Skeletal muscle satellite cell (primary cell): ENCODE measurements around the gene B3GNT7. TPM values are rescaled to one million over a fixed set of nuclear protein-coding genes. Genes with fewer than 3 reads are reported as not detected.
"Not testable (repeated sequence)": the region's sequence is repeated elsewhere in the genome, so short reads cannot be mapped to it uniquely, and the experiment has no call there.

Source experiments
- H3K27me3 ChIP-seq: 2 replicates; pipeline ENCODE4 v1.7.0; 2013; ENCODE audit warnings: low read length; ENCODE audit not compliant: control insufficient read depth, insufficient read depth
- H3K36me3 ChIP-seq: 2 replicates; pipeline ENCODE4 v1.7.0; 2013; ENCODE audit warnings: mild to moderate bottlenecking, control low read depth, low read length; ENCODE audit not compliant: insufficient read depth
- H3K4me1 ChIP-seq: 2 replicates; pipeline ENCODE4 v1.7.0; 2013; ENCODE audit warnings: low read length; ENCODE audit not compliant: control insufficient read depth, insufficient read depth
- H3K4me2 ChIP-seq: 2 replicates; pipeline ENCODE4 v1.7.0; 2013; ENCODE audit warnings: mild to moderate bottlenecking, low read length
- H3K4me3 ChIP-seq: 2 replicates; pipeline ENCODE4 v1.7.0; 2013; ENCODE audit warnings: low read length
- H3K9ac ChIP-seq: 2 replicates; pipeline ENCODE4 v1.7.0; 2013; ENCODE audit warnings: mild to moderate bottlenecking, low read depth, low read length, moderate library complexity
- H3K9me3 ChIP-seq: replicated peaks from 2 replicates; pipeline ENCODE4 v1.7.0; 2013; ENCODE audit warnings: mild to moderate bottlenecking, control low read depth, low read length
- total RNA-seq: library from RNA; depleted of rRNA; stranded (reverse); fragments of >200 nt; gene quantifications from 2 replicates; pipeline ENCODE4 v1.2.3, GENCODE V29; 2012; rRNA removed

Gene B3GNT7, protein sequence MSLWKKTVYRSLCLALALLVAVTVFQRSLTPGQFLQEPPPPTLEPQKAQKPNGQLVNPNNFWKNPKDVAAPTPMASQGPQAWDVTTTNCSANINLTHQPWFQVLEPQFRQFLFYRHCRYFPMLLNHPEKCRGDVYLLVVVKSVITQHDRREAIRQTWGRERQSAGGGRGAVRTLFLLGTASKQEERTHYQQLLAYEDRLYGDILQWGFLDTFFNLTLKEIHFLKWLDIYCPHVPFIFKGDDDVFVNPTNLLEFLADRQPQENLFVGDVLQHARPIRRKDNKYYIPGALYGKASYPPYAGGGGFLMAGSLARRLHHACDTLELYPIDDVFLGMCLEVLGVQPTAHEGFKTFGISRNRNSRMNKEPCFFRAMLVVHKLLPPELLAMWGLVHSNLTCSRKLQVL
- under 0.01 TPM in 1 of 2 replicates, not detected in the other for total RNA-seq

- Histone ChIP-seq H3K27me3 (peaks cover 34% of the 10 kb centered on the region), H3K4me1 (peaks cover 11% of the 10 kb centered on the region), H3K36me3 (no peaks in the 10 kb centered on the region), H3K4me2 (peak within 1 kb of the TSS; percentile 74), H3K4me3 (peak within 1 kb of the TSS; percentile 39), H3K9ac (no peak within 1 kb of the TSS), H3K9me3 (no peaks in the 10 kb centered on the region)
Observed at GRCh38 chr2:231395188-231396057, at the start of gene B3GNT7. TSS of gene B3GNT7 (plus strand) at chr2:231395710. CDS start at chr2:231395804, 94 bp downstream.

DNA sequence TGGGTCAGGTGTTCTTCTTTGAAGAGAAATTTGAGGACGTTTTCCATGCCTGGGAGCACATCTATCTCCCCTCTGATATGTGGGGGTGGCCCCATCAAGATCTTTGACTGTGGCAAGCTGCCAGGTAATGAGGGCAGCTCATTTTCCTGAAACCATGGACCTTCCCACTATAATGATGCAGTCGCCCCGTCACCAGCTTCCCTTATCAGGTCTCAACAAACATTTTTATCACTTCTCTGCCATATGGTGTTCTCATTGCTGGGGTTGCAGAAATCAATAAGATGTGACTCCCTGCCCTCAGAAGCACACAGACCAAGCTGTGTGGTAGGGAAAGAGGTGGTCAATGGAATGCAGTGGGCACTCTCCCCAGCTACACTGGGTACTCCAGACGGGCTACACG, 48.4 kb upstream of the B3GNT7 start:
- Histone ChIP-seq H3K4me3 (no peak overlapping the region), H3K27me3 (no peaks in the 10 kb centered on the region), H3K36me3 (no peaks in the 10 kb centered on the region), H3K9me3 (no peaks in the 10 kb centered on the region), H3K4me2 (no peak overlapping the region), H3K9ac (no peak overlapping the region), H3K4me1 (no peaks in the 10 kb centered on the region)

DNA sequence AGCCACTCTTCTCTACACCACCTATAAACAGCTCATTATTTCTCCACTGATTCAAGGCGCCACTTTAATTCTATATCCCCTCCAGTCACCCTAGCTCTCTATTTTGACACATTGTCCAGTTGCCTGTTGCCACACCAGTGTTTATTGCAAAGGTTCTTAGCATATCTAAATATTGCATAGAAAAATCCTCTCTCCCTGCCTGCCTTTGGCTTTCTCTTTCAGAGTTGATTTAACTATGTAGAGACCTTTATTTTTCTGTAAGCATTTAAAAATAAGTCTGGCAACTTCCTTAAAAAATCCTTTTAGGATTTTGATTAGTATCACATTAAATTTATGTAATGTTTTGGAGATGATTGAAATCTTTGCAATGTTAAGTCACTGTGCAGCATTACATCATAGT, 47.9 kb upstream of the B3GNT7 start:
- Histone ChIP-seq H3K36me3 (no peaks in the 10 kb centered on the region), H3K4me1 (no peaks in the 10 kb centered on the region)

GRCh38 chr2:231348173-231348572, 47.3 kb upstream of the B3GNT7 start:
- H3K9ac ChIP-seq: no peak overlapping the region
- H3K4me2 ChIP-seq: no peak overlapping the region
- H3K4me1 ChIP-seq: no peaks in the 10 kb centered on the region
- no peaks in the 10 kb centered on the region for H3K9me3 ChIP-seq
- no peaks in the 10 kb centered on the region for H3K36me3 ChIP-seq
- no peaks in the 10 kb centered on the region for H3K27me3 ChIP-seq
- no peak overlapping the region for H3K4me3 ChIP-seq

More for the DNA sequence above, 47.9 kb upstream of the B3GNT7 start:
- no peaks in the 10 kb centered on the region for H3K27me3 ChIP-seq
- H3K4me3 ChIP-seq: no peak overlapping the region
- H3K9ac ChIP-seq: no peak overlapping the region
- no peaks in the 10 kb centered on the region for H3K9me3 ChIP-seq
- no peak overlapping the region for H3K4me2 ChIP-seq

DNA sequence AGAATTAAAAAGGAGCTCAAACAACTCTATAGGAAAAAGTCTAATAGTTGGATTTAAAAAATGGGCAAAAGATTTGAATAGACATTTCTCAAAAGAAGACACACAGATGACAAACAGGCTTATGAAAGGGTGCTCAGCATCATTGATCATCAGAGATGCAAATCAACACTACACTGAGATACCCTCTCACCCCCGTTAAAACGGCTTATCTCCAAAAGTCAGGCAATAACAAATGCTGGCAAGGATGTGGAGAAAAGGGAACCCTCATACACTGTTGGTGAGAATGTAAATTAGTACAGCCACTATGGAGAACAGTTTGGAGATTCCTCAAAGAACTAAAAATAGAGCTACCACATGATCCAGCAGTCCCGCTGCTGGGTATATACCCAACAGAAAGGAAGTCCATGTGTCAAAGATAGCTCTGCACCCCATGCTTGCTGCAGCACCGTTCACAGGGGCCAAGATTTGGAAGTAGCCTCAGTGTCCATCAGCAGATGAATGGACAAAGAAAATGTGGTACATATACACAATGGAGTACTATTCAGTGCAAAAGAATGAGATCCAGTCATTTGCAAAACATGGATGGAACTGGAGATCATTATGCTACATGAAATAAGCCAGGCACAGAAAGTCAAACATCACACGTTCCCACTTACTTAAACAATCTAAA, 46.7 kb upstream of the B3GNT7 start:
- Histone ChIP-seq H3K36me3 (no peaks in the 10 kb centered on the region), H3K27me3 (no peaks in the 10 kb centered on the region), H3K9ac (no peak overlapping the region), H3K4me3 (no peak overlapping the region), H3K9me3 (no peaks in the 10 kb centered on the region), H3K4me1 (no peaks in the 10 kb centered on the region), H3K4me2 (no peak overlapping the region)

GRCh38 chr2:231349374-231349735, 46.2 kb upstream of the B3GNT7 start:
- H3K4me3 ChIP-seq, H3K9me3 ChIP-seq, H3K36me3 ChIP-seq, H3K27me3 ChIP-seq, H3K4me1 ChIP-seq, H3K4me2 ChIP-seq, H3K9ac ChIP-seq: not testable (repeated sequence)

GRCh38 chr2:231351648-231352047, 43.9 kb upstream of the B3GNT7 start:
- no peaks in the 10 kb centered on the region for H3K4me1 ChIP-seq
- no peak overlapping the region for H3K4me2 ChIP-seq
- H3K27me3 ChIP-seq: no peaks in the 10 kb centered on the region
- H3K36me3 ChIP-seq: no peaks in the 10 kb centered on the region
- no peak overlapping the region for H3K9ac ChIP-seq
- H3K4me3 ChIP-seq: no peak overlapping the region
- H3K9me3 ChIP-seq: no peaks in the 10 kb centered on the region

DNA sequence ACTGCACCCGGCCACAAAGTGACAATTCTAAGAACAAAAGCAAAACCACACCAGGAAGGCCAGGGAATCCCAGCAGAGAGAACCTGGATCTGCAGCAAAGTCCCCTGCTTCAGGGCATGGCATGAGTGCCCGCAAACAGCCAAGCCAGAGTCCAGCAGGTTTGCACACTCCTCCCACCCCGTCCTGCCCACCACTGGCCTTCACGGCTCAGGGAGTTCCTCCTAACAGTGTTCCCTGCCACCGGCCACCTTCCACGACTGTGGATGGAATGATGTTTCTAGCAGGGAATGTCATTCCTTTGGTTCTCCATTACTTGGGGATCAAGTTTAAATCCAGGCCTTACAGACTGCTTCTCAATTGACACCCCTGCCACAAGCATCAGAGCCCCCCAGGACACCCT, 42.0 kb upstream of the B3GNT7 start:
- Histone ChIP-seq H3K36me3 (no peaks in the 10 kb centered on the region), H3K9ac (no peak overlapping the region), H3K27me3 (no peaks in the 10 kb centered on the region), H3K4me2 (no peak overlapping the region), H3K4me1 (no peaks in the 10 kb centered on the region), H3K9me3 (no peaks in the 10 kb centered on the region), H3K4me3 (no peak overlapping the region)

- Histone ChIP-seq H3K4me2 (no peak overlapping the region), H3K4me3 (no peak overlapping the region), H3K36me3 (no peaks in the 10 kb centered on the region), H3K9me3 (no peaks in the 10 kb centered on the region), H3K27me3 (no peaks in the 10 kb centered on the region), H3K9ac (no peak overlapping the region), H3K4me1 (no peaks in the 10 kb centered on the region)
Observed at GRCh38 chr2:231355508-231356465, 39.7 kb upstream of the B3GNT7 start.

- Histone ChIP-seq H3K4me1 (no peaks in the 10 kb centered on the region), H3K4me2 (no peak overlapping the region), H3K36me3 (no peaks in the 10 kb centered on the region)
Observed at GRCh38 chr2:231356466-231356844, 39.1 kb upstream of the B3GNT7 start.

More at GRCh38 chr2:231356466-231356844, 39.1 kb upstream of the B3GNT7 start:
- Histone ChIP-seq H3K9ac (no peak overlapping the region), H3K9me3 (no peaks in the 10 kb centered on the region), H3K27me3 (no peaks in the 10 kb centered on the region), H3K4me3 (no peak overlapping the region)
